DOHH2 (cell line): ENCODE data around the gene KCNMA1.

ENCODE experiments used
- H3F3A ChIP-seq: fragments of 200-600 bp; sonication (generic), shearing (Covaris generic); 2 replicates; pipeline ENCODE4 v1.6.0; 2016; ENCODE audit warnings: antibody characterized with exemption, mild to moderate bottlenecking; ENCODE audit not compliant: control insufficient read depth, insufficient read depth
- H3K27ac ChIP-seq: fragments of 200-600 bp; sonication (generic); 2 replicates; pipeline ENCODE4 v1.5.1; 2014; ENCODE audit warnings: low read depth, mild to moderate bottlenecking, low read length, moderate library complexity
- H3K27me3 ChIP-seq: fragments of 200-600 bp; sonication (generic); 2 replicates; pipeline ENCODE4 v1.6.1; 2014; ENCODE audit warnings: mild to moderate bottlenecking, low read length, mixed read lengths; ENCODE audit not compliant: control insufficient read depth
- H3K36me3 ChIP-seq: fragments of 200-600 bp; sonication (generic); 2 replicates; pipeline ENCODE4 v1.6.1; 2014; ENCODE audit warnings: mild to moderate bottlenecking, low read length, moderate library complexity, mixed read lengths; ENCODE audit not compliant: control insufficient read depth
- H3K4me1 ChIP-seq: fragments of 200-600 bp; sonication (generic); 2 replicates; pipeline ENCODE4 v1.6.1; 2014; ENCODE audit warnings: mild to moderate bottlenecking, low read length, mixed read lengths; ENCODE audit not compliant: control insufficient read depth
- H3K4me2 ChIP-seq: fragments of 200-600 bp; sonication (generic); 2 replicates; pipeline ENCODE4 v1.6.0; 2014; ENCODE audit warnings: mild to moderate bottlenecking, low read length, moderate library complexity
- H3K4me3 ChIP-seq: fragments of 200-600 bp; sonication (generic); 2 replicates; pipeline ENCODE4 v1.5.1; 2014; ENCODE audit warnings: mild to moderate bottlenecking, low read length, mixed read lengths
- H3K79me2 ChIP-seq: fragments of 200-600 bp; sonication (generic); 2 replicates; pipeline ENCODE4 v1.6.1; 2014; ENCODE audit warnings: mild to moderate bottlenecking, low read length, mixed read lengths; ENCODE audit not compliant: control insufficient read depth
- H3K9me2 ChIP-seq: fragments of 200-600 bp; sonication (generic); replicated peaks from 2 replicates; pipeline ENCODE4 v1.6.1; 2014; ENCODE audit warnings: mild to moderate bottlenecking, low read length, mixed read lengths; ENCODE audit not compliant: control insufficient read depth
- H3K9me3 ChIP-seq: fragments of 200-600 bp; sonication (generic); 2 replicates; pipeline ENCODE4 v1.6.1; 2014; ENCODE audit warnings: antibody characterized with exemption, low read length, mixed read lengths; ENCODE audit not compliant: control insufficient read depth, insufficient read depth
- H4K20me1 ChIP-seq: fragments of 200-600 bp; sonication (generic); 2 replicates; pipeline ENCODE4 v1.6.0; 2014; ENCODE audit warnings: low read depth, mild to moderate bottlenecking, antibody characterized with exemption, low read length, moderate library complexity; ENCODE audit not compliant: control insufficient read depth, insufficient read depth
- CTCF ChIP-seq: fragments of 200-600 bp; sonication (generic); IDR thresholded peaks from one replicate; pipeline ENCODE4 v1.5.1; 2014; ENCODE audit warnings: antibody characterized with exemption, mild to moderate bottlenecking, low read depth, low read length; ENCODE audit not compliant: poor library complexity, severe bottlenecking
- EZH2phosphoT487 ChIP-seq: fragments of 200-600 bp; sonication (generic); IDR thresholded peaks from 2 replicates; pipeline ENCODE4 v1.6.1; 2017; ENCODE audit warnings: borderline replicate concordance, mild to moderate bottlenecking, antibody characterized with exemption, low read length, moderate library complexity, mixed read lengths

Gene KCNMA1

DNA sequence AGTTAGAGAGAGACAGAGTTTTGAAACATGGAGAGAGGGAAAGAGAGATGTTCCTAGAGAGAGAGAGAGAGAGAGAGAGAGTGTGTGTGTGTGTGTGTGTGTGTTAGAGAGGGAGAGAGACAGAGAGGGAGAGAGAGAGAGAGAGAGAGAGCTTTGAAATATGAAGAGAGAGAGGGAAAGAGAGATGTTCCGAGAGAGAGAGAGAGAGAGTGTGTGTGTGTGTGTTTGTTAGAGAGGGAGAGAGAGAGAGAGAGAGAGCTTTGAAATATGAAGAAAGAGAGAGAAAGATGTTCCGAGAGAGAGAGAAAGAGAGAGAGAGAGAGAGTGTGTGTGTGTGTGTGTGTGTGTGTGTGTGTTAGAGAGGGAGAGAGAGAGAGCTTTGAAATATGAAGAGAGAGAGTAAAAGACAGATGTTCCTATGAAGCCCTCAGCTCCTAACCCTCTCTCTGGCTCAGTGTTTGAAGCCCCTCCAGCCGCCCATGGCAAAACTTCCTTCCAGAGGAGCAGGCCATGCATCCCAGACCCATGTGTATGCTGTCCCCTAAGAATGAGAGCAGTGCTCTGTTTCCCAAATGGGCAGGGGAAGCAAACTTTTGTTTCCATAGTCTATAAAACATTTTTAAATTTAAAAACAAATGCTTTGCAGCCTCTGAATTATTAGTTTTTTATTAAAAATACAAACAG lies 130.9 kb downstream of the KCNMA1 start:
- no peaks in the 10 kb centered on the region for H4K20me1 ChIP-seq
- H3K27me3 ChIP-seq, result peaks cover 20% of the 10 kb centered on the region
- no peaks in the 10 kb centered on the region for H3K9me2 ChIP-seq
- H3F3A ChIP-seq, result no peaks in the 10 kb centered on the region
- no peak overlapping the region for H3K4me3 ChIP-seq
- no peaks in the 10 kb centered on the region for H3K36me3 ChIP-seq
- H3K9me3 ChIP-seq, result no peaks in the 10 kb centered on the region
- no peaks in the 10 kb centered on the region for H3K79me2 ChIP-seq
- H3K4me1 ChIP-seq, result no peaks in the 10 kb centered on the region
- no peak overlapping the region for H3K4me2 ChIP-seq
- H3K27ac ChIP-seq, result no peak overlapping the region
- no peak for TF ChIP-seq EZH2phosphoT487
- no peak for TF ChIP-seq CTCF

DNA sequence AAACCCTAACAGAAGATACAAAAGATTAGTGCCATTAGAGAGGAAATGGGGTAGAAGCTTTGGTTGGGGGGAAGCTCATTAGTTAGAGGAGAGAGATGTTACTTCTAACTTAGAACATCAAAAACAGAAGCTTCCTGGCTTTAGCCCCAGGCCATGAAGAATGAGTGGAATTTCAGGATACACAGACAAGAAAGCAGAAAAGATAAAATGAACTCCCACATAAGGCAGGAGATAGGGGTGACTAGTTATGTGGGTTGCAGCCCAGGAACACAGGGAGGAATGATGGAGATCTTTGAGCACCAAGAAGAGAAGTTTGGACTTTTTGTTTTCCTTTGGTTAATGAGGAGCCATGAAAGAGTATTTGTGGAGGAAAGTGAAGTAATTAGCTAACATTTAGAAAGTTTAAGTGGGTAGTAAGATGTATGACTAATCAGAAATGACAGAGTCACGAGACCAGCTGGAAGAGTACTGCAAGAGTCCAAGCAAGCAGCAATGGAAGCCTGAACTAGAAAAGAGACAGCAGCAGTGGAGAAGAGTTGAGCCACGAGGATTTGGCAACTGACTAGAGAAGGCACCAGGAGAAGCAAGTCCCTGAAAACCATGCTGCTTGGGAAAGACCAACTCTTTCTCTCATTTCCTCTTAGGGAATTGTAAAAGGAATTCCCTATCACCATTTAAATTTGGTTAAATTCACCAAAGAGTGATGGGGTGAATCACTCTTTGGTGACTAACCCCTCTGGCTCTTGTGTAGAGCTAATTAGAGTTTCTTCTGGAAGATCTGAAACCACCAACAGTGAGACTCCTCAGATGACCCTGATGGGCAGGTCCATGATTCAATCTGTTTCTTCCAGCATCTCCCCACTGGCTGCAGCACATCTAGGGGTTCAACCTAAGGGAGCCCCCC lies 131.9 kb downstream of the KCNMA1 start:
- Histone ChIP-seq H3K9me2 (no peaks in the 10 kb centered on the region), H3K4me3 (no peak overlapping the region), H3K36me3 (no peaks in the 10 kb centered on the region), H4K20me1 (no peaks in the 10 kb centered on the region), H3K27me3 (peaks cover 17% of the 10 kb centered on the region), H3K4me1 (no peaks in the 10 kb centered on the region), H3K4me2 (no peak overlapping the region), H3F3A (no peaks in the 10 kb centered on the region), H3K27ac (no peak overlapping the region), H3K9me3 (no peaks in the 10 kb centered on the region), H3K79me2 (no peaks in the 10 kb centered on the region)
- TF ChIP-seq CTCF, result no peak
- no peak for TF ChIP-seq EZH2phosphoT487

- no peaks in the 10 kb centered on the region for H4K20me1 ChIP-seq
- no peaks in the 10 kb centered on the region for H3K4me1 ChIP-seq
- H3K4me3 ChIP-seq, result no peak overlapping the region
- H3K9me2 ChIP-seq, result no peaks in the 10 kb centered on the region
- no peaks in the 10 kb centered on the region for H3F3A ChIP-seq
- H3K9me3 ChIP-seq, result no peaks in the 10 kb centered on the region
- TF ChIP-seq EZH2phosphoT487 (no peak), CTCF (no peak)
- no peaks in the 10 kb centered on the region for H3K79me2 ChIP-seq
- H3K27me3 ChIP-seq, result peaks cover 17% of the 10 kb centered on the region
- H3K36me3 ChIP-seq, result no peaks in the 10 kb centered on the region
- H3K4me2 ChIP-seq, result no peak overlapping the region
- H3K27ac ChIP-seq, result no peak overlapping the region
Observed at GRCh38 chr10:77504873-77505257, 132.7 kb downstream of the KCNMA1 start.
